ENCODE data around the gene PF4V1. TPM values are rescaled to one million over a fixed set of nuclear protein-coding genes. Genes with fewer than 3 reads are reported as not detected.

Gene PF4V1
- total RNA-seq, 4 donors from 2014 or later, result not detected

DNA sequence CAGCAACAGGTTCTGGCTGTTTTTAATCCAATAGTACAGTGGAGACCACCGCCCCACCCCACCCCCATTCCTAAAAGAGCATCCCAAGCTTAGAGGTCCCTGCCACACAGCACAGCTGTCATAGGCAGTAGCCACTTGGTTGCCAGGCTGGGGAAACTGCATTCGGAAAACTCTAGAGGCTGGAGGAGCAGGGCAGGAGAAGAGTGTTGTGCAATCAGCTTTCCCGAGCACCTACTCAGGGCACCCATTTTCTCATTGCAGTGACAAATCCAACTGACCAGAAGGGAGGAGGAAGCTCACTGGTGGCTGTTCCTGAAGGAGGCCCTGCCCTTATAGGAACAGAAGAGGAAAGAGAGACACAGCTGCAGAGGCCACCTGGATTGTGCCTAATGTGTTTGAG, 17.2 kb downstream of the PF4V1 start:
- no peak for TF ChIP-seq CTCF (IDR thresholded peaks at IDR 0.05; ENCODE audit: low read depth)

GRCh38 chr4:73870768-73871167, 17.7 kb downstream of the PF4V1 start:
- no peak for TF ChIP-seq CTCF (IDR thresholded peaks at IDR 0.05; ENCODE audit: low read depth)

DNA sequence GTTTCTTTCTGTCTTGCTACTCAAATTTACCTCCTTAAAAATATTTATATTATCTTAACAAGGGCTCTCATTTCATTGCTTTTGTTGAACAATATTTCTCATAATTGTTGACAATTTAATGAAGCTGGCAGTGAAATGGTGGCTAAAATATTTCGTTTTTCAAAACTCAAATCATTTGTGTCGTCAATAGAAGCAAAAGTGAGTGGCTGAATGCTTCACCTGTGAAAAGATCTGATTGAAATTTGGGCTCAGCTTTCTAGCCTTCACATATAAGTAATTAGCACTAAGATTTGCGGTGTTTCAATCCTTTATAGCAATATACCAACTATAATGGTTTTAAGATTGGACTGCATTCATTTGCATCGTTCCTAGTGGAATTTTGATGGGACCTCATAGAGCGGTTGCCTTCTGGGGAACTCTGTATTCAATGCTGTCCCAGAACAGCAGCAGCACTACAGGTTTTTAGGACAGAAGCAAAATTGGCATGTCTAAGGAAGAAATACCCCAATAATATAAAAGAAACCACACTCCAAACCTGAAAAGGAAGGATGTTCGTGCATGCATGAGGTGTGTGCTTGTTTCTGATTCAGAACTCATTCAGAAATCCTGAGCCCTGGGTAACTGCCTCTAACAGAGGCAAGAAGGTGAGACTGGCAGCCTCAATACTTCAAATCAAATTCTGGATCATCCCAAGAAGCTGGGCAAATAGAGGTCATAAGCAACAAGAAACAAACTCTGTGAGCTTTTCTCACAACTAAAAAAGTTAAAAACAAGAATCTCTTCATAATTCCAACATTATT, 18.6 kb downstream of the PF4V1 start:
- TF ChIP-seq CTCF (IDR thresholded peaks at IDR 0.05; ENCODE audit: low read depth), result no peak

DNA sequence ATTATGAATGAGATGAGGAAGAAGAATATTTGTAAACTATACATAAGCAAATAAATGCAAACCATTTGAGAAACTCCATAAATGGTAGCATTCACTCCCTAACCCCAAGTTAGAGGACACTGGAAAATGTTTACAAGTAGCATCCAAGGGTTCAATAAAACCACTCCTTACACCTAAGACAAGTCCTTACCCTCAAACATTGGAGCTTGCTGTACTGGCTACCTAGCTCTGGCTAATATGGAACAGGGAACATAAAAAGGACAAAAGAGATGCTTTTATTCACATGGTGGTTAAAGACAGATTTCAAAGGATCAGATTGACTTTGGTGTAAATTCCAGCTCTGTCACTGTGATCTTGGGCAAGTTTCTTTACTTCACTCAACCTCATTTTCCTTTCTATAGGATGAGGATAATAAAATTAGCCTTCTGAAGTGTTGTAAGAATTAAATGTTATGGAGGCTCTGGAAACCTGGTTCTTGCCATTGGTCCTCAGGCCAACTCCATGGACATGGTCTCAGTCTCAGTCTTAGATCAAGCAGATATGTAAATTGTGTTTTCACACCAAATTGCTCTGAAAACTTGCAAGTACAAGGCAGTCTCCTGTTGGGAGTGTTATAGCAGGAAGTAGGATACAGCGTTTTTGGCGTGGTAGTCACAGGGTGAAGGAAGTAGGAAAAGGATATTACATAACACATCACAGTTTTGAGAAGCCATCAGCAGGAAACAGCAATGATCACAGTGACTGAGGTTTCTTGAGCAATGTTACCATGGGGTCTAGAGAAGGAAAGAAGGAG, 19.4 kb downstream of the PF4V1 start:
- no peak for TF ChIP-seq CTCF (IDR thresholded peaks at IDR 0.05; ENCODE audit: low read depth)

- TF ChIP-seq CTCF (IDR thresholded peaks at IDR 0.05; ENCODE audit: low read depth), result no peak
Measured at GRCh38 chr4:73874386-73874785, 21.3 kb downstream of the PF4V1 start.

- no peak for TF ChIP-seq CTCF (IDR thresholded peaks at IDR 0.05; ENCODE audit: low read depth)
Measured at GRCh38 chr4:73875401-73875800, 22.3 kb downstream of the PF4V1 start.

DNA sequence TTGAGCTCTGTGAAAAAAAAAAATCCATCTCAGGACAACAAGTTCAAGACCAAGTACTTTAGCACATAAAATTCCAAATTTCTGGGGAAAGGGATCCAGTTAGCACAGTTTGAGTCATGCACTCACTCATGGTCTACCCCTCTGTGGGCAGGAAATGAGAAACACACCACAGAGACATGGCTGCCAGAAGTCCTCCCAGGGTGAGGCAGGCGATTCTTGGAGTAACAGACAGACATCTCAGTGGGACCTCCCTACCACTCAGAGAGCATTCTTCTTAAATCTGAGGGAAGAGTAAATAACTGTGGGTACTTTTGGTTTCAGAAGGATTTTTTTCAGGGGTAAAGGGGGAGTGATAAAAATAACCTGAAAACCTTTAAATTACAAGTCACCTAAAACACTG, 30.2 kb downstream of the PF4V1 start:
- no peak for TF ChIP-seq CTCF (IDR thresholded peaks at IDR 0.05; ENCODE audit: low read depth)

All from subcutaneous adipose tissue (tissue), 4 donors.